C4-2B (cell line): ENCODE measurements around the gene EIF2S2.

ENCODE experiments used
- CTCF ChIP-seq: fragments of 450-650 bp; conservative IDR thresholded peaks from 2 replicates; pipeline ENCODE4 v1.5.1; 2017; ENCODE audit warnings: mild to moderate bottlenecking
- ZFX ChIP-seq: fragments of 450-650 bp; IDR thresholded peaks from 2 replicates; pipeline ENCODE4 v1.6.1; 2017

- no peak for TF ChIP-seq CTCF
- no peak for TF ChIP-seq ZFX
Measured at GRCh38 chr20:34085544-34086040, 26.5 kb downstream of the EIF2S2 start.
